Neural progenitor cell (in vitro differentiated cells): ENCODE data around the gene TPCN2. TPM values are rescaled to one million over a fixed set of nuclear protein-coding genes. Genes with fewer than 3 reads are reported as not detected.

Experiments used
- DNase-seq: peaks from one replicate; pipeline ENCODE4 v3.0.0-alpha.2; 2016; ENCODE audit warnings: low spot score
- H2AFZ ChIP-seq: fragments of 200-600 bp; sonication (generic); replicated peaks from 2 replicates; pipeline ENCODE4 v1.6.1; 2016; ENCODE audit warnings: antibody characterized with exemption
- H3F3A ChIP-seq: fragments of 200-600 bp; sonication (generic); 2 replicates; pipeline ENCODE4 v1.6.1; 2016; ENCODE audit warnings: antibody characterized with exemption, low read depth
- H3K27ac ChIP-seq: fragments of 200-600 bp; sonication (generic); 2 replicates; pipeline ENCODE4 v1.5.1; 2016; ENCODE audit warnings: mild to moderate bottlenecking
- H3K27me3 ChIP-seq: fragments of 200-600 bp; sonication (generic); 2 replicates; pipeline ENCODE4 v1.6.1; 2016; ENCODE audit warnings: mild to moderate bottlenecking, moderate library complexity
- H3K36me3 ChIP-seq: fragments of 200-600 bp; sonication (generic); 2 replicates; pipeline ENCODE4 v1.5.1; 2016
- H3K4me1 ChIP-seq: fragments of 200-600 bp; sonication (generic); 2 replicates; pipeline ENCODE4 v1.6.1; 2016; ENCODE audit warnings: mixed run types
- H3K4me2 ChIP-seq: fragments of 200-600 bp; sonication (generic); 2 replicates; pipeline ENCODE4 v1.6.1; 2016
- H3K4me3 ChIP-seq: fragments of 200-600 bp; sonication (generic); 2 replicates; pipeline ENCODE4 v1.5.1; 2016
- H3K79me2 ChIP-seq: fragments of 200-600 bp; sonication (generic); 2 replicates; pipeline ENCODE4 v1.6.1; 2016; ENCODE audit warnings: low read depth
- H3K9ac ChIP-seq: fragments of 200-600 bp; sonication (generic); 2 replicates; pipeline ENCODE4 v1.6.1; 2016
- H3K9me3 ChIP-seq: fragments of 200-600 bp; sonication (generic); 2 replicates; pipeline ENCODE4 v1.5.1; 2016; ENCODE audit warnings: low read depth
- H4K20me1 ChIP-seq: fragments of 200-600 bp; sonication (generic); 2 replicates; pipeline ENCODE4 v1.6.1; 2016; ENCODE audit warnings: low read depth
- H3K27ac Mint-ChIP-seq: 3 replicates; pipeline ENCODE4 v1.8.0; 2021; ENCODE audit warnings: mixed read lengths
- H3K27me3 Mint-ChIP-seq: 2 replicates; pipeline ENCODE4 v1.8.0; 2022; ENCODE audit warnings: low read depth, mild to moderate bottlenecking, inconsistent platforms, moderate library complexity, mixed read lengths; ENCODE audit not compliant: insufficient read depth
- H3K36me3 Mint-ChIP-seq: 3 replicates; pipeline ENCODE4 v1.8.0; 2021; ENCODE audit warnings: mixed read lengths
- H3K4me1 Mint-ChIP-seq: 3 replicates; pipeline ENCODE4 v1.8.0; 2021; ENCODE audit warnings: mixed read lengths
- H3K4me3 Mint-ChIP-seq: 3 replicates; pipeline ENCODE4 v1.8.0; 2021; ENCODE audit warnings: mild to moderate bottlenecking, moderate library complexity, mixed read lengths
- H3K9me3 Mint-ChIP-seq: 3 replicates; pipeline ENCODE4 v1.8.0; 2020; ENCODE audit warnings: mixed read lengths
- CTCF ChIP-seq: fragments of 200-600 bp; sonication (generic); IDR thresholded peaks from 2 replicates; pipeline ENCODE4 v1.5.1; 2017; ENCODE audit warnings: antibody characterized with exemption, mild to moderate bottlenecking
- EZH2 ChIP-seq: fragments of 200-600 bp; sonication (generic); IDR thresholded peaks from 2 replicates; pipeline ENCODE4 v1.6.1; 2017; ENCODE audit warnings: antibody characterized with exemption, mild to moderate bottlenecking, moderate library complexity
- EZH2phosphoT487 ChIP-seq: fragments of 200-600 bp; sonication (generic); IDR thresholded peaks from 2 replicates; pipeline ENCODE4 v1.6.1; 2017; ENCODE audit warnings: antibody characterized with exemption
- total RNA-seq: library from RNA; depleted of rRNA; stranded (reverse); fragments of >200 nt; gene quantifications from 2 replicates; pipeline ENCODE4 v1.2.3, GENCODE V29; 2015; ENCODE audit warnings: low replicate concordance

Gene TPCN2
- total RNA-seq, 1 donor from 2014 or later = 7.2 TPM

GRCh38 chr11:69052343-69053168, 3.8 kb downstream of the TPCN2 start:
- no peaks in the 10 kb centered on the region for H3K27me3 Mint-ChIP-seq
- peaks cover 12% of the 10 kb centered on the region for H3K4me1 ChIP-seq
- no peak for TF ChIP-seq EZH2phosphoT487
- TF ChIP-seq CTCF = no peak
- peaks cover 44% of the 10 kb centered on the region for H3K79me2 ChIP-seq
- H3K9ac ChIP-seq = peak overlapping the region; percentile 27
- H3K27me3 ChIP-seq = no peaks in the 10 kb centered on the region
- no peak overlapping the region for H3K27ac ChIP-seq
- no peaks in the 10 kb centered on the region for H3K36me3 Mint-ChIP-seq
- H3F3A ChIP-seq = no peaks in the 10 kb centered on the region
- H3K9me3 ChIP-seq = no peaks in the 10 kb centered on the region
- DNase-seq = no peak
- no peak overlapping the region for H3K27ac Mint-ChIP-seq
- H3K4me2 ChIP-seq = no peak overlapping the region
- H3K4me3 Mint-ChIP-seq = no peak overlapping the region
- peaks cover 26% of the 10 kb centered on the region for H4K20me1 ChIP-seq
- H3K9me3 Mint-ChIP-seq = no peaks in the 10 kb centered on the region
- no peak overlapping the region for H2AFZ ChIP-seq
- no peaks in the 10 kb centered on the region for H3K36me3 ChIP-seq
- H3K4me1 Mint-ChIP-seq = peaks cover 19% of the 10 kb centered on the region
- no peak overlapping the region for H3K4me3 ChIP-seq

- Histone ChIP-seq H3K36me3 (no peaks in the 10 kb centered on the region), H3K4me3 (no peak overlapping the region), H3K9ac (peak overlapping the region; percentile 27), H4K20me1 (peaks cover 26% of the 10 kb centered on the region), H3F3A (no peaks in the 10 kb centered on the region), H2AFZ (no peak overlapping the region), H3K4me2 (no peak overlapping the region), H3K27me3 (no peaks in the 10 kb centered on the region), H3K4me1 (peaks cover 11% of the 10 kb centered on the region), H3K27ac (no peak overlapping the region), H3K79me2 (peaks cover 44% of the 10 kb centered on the region), H3K9me3 (no peaks in the 10 kb centered on the region)
- Mint-ChIP-seq H3K36me3 (no peaks in the 10 kb centered on the region), H3K9me3 (no peaks in the 10 kb centered on the region), H3K4me1 (peaks cover 14% of the 10 kb centered on the region), H3K4me3 (no peak overlapping the region), H3K27ac (no peak overlapping the region), H3K27me3 (no peaks in the 10 kb centered on the region)
- no peak for DNase-seq
- TF ChIP-seq EZH2phosphoT487 = no peak
- no peak for TF ChIP-seq EZH2
- no peak for TF ChIP-seq CTCF
Measured at GRCh38 chr11:69053169-69053477, 4.4 kb downstream of the TPCN2 start.

GRCh38 chr11:69053546-69054396, 5.0 kb downstream of the TPCN2 start:
- Histone ChIP-seq H3K9me3 (no peaks in the 10 kb centered on the region), H2AFZ (no peak overlapping the region), H3K4me1 (peaks cover 8% of the 10 kb centered on the region), H3K9ac (no peak overlapping the region), H3K27ac (no peak overlapping the region), H3K4me3 (no peak overlapping the region), H4K20me1 (peaks cover 26% of the 10 kb centered on the region), H3K79me2 (peaks cover 44% of the 10 kb centered on the region), H3K4me2 (no peak overlapping the region), H3K36me3 (no peaks in the 10 kb centered on the region), H3F3A (no peaks in the 10 kb centered on the region), H3K27me3 (no peaks in the 10 kb centered on the region)
- Mint-ChIP-seq H3K9me3 (no peaks in the 10 kb centered on the region), H3K27ac (no peak overlapping the region), H3K27me3 (no peaks in the 10 kb centered on the region), H3K4me3 (no peak overlapping the region), H3K36me3 (no peaks in the 10 kb centered on the region), H3K4me1 (peaks cover 11% of the 10 kb centered on the region)
- TF ChIP-seq CTCF (no peak), EZH2 (no peak), EZH2phosphoT487 (no peak)
- no peak for DNase-seq
